K562 (cell line): ENCODE results near the gene JUP. TPM values are rescaled to one million over a fixed set of nuclear protein-coding genes. Genes with fewer than 3 reads are reported as not detected.

Experiments
- ATAC-seq: fragments of 200-7000 bp; cut with Tn5 transposase; 3 replicates; pipeline ENCODE4 v1.9.1; 2020; ENCODE audit warnings: moderate library complexity
- BruUV-seq: library from RNA; stranded (reverse); fragments of 400-500 nt; replicated peaks from 2 replicates; lab custom pipeline; 2021; lab: Mats Ljungman, UMichigan
- CTCF ChIA-PET: fragments of 300-600 bp; formaldehyde crosslinking; extraction: SDS; loops from one replicate; lab custom pipeline; 2021; ENCODE audit warnings: low intra/inter-chr PET ratio; lab: Yijun Ruan, JAX
- POLR2A ChIA-PET: fragments of 300-600, 350-650 bp; sonication (Branson Sonifier 250); formaldehyde crosslinking; extraction: SDS; loops from one replicate; lab custom pipeline; 2021; ENCODE audit warnings: antibody characterized with exemption, inconsistent platforms; lab: Yijun Ruan, JAX
- DNase-seq, 4 experiments: peaks; one replicate each; pipeline versions ENCODE4 v3.0.0 to v3.0.0-alpha.2; 2011 to 2018; ENCODE audit warnings: low spot score in 3 of 4, mixed read lengths in 3 of 4; ENCODE audit errors: extremely low read depth in 1 of 4
- FAIRE-seq: peaks from 2 replicates; lab custom pipeline; 2011; peaks lifted over from hg19 to GRCh38; lab: Jason Lieb, UNC
- H2AFZ ChIP-seq: 2 replicates; pipeline ENCODE4 v1.6.0; 2011; ENCODE audit warnings: low read depth, low read length, control low read depth, inconsistent platforms
- H3K27ac ChIP-seq: fragments of 200-600 bp; 3 replicates; pipeline ENCODE4 v1.8.0; 2011; ENCODE audit warnings: low read depth, mild to moderate bottlenecking, control low read depth, inconsistent platforms, low read length, moderate library complexity, mixed read lengths; ENCODE audit errors: extremely low read depth
- H3K27me3 ChIP-seq, 2 experiments: fragments of 300-600 bp in 1 of 2; 2 replicates in 1 of 2; 3 replicates in 1 of 2; pipeline versions ENCODE4 v1.6.0 to v1.8.0; 2011; ENCODE audit warnings: inconsistent platforms in 2 of 2, low read length in 2 of 2, mild to moderate bottlenecking in 1 of 2, mixed read lengths in 1 of 2, moderate library complexity in 1 of 2; ENCODE audit not compliant: control insufficient read depth in 2 of 2, insufficient read depth in 2 of 2
- H3K36me3 ChIP-seq: fragments of 300-600 bp; 3 replicates; pipeline ENCODE4 v1.8.0; 2011; ENCODE audit warnings: mild to moderate bottlenecking, low read length, inconsistent platforms; ENCODE audit not compliant: control insufficient read depth, insufficient read depth
- H3K4me1 ChIP-seq, 2 experiments: fragments of 200-600 bp in 1 of 2; replicated peaks in 1 of 2; 2 replicates in 1 of 2; 3 replicates in 1 of 2; pipeline versions ENCODE4 v1.5.1 to v1.8.0; 2011; ENCODE audit warnings: inconsistent platforms in 2 of 2, low read length in 2 of 2, mild to moderate bottlenecking in 1 of 2, mixed read lengths in 1 of 2, moderate library complexity in 1 of 2; ENCODE audit not compliant: control insufficient read depth in 2 of 2, insufficient read depth in 2 of 2
- H3K4me2 ChIP-seq: 2 replicates; pipeline ENCODE4 v1.6.1; 2011; ENCODE audit warnings: low read length, control low read depth, inconsistent platforms, mixed read lengths; ENCODE audit not compliant: insufficient read depth
- H3K4me3 ChIP-seq: fragments of 200-600 bp; sonication (generic), shearing (Covaris generic); 2 replicates; pipeline ENCODE4 v1.5.1; 2016; ENCODE audit warnings: control low read depth, inconsistent platforms
- H3K79me2 ChIP-seq: fragments of 200-600 bp; 3 replicates; pipeline ENCODE4 v1.8.0; 2011; ENCODE audit warnings: low read length, inconsistent platforms; ENCODE audit not compliant: control insufficient read depth, insufficient read depth
- H3K9ac ChIP-seq, 2 experiments: 2 replicates each; pipeline versions ENCODE4 v1.6.0 to v1.6.1; 2011; ENCODE audit warnings: low read depth in 2 of 2, low read length in 2 of 2, control low read depth in 1 of 2, inconsistent platforms in 1 of 2, mild to moderate bottlenecking in 1 of 2, mixed read lengths in 1 of 2; ENCODE audit not compliant: insufficient read depth in 1 of 2
- H3K9me1 ChIP-seq: one replicate; pipeline ENCODE4 v1.6.0; 2011; ENCODE audit warnings: inconsistent platforms, mild to moderate bottlenecking, low read length, moderate library complexity; ENCODE audit not compliant: control insufficient read depth, insufficient read depth
- H3K9me3 ChIP-seq: replicated peaks from 2 replicates; pipeline ENCODE4 v1.5.1; 2011; ENCODE audit warnings: low read depth, low read length, inconsistent platforms; ENCODE audit not compliant: control insufficient read depth, insufficient read depth
- H4K20me1 ChIP-seq: replicated peaks from 2 replicates; pipeline ENCODE4 v1.6.1; 2011; ENCODE audit warnings: low read length, inconsistent platforms, mixed read lengths; ENCODE audit not compliant: control insufficient read depth, insufficient read depth
- BRD9 ChIP-seq: fragments of 450-650 bp; IDR thresholded peaks from 2 replicates; pipeline ENCODE4 v1.6.1; 2018; ENCODE audit warnings: low read depth; ENCODE audit not compliant: partially characterized antibody
- CHD1 ChIP-seq: fragments of 200-600 bp; sonication (generic); IDR thresholded peaks from one replicate; pipeline ENCODE4 v1.6.1; 2012; ENCODE audit warnings: mild to moderate bottlenecking, moderate library complexity, low read length, inconsistent platforms
- CREM ChIP-seq: IDR thresholded peaks from 2 replicates; pipeline ENCODE4 v1.6.1; 2014; ENCODE audit warnings: antibody characterized with exemption, low read depth
- EGR1 ChIP-seq: fragments of 450-650 bp; conservative IDR thresholded peaks from 2 replicates; pipeline ENCODE4 v1.6.1; 2017; ENCODE audit warnings: mild to moderate bottlenecking
- HMGN3 ChIP-seq: IDR thresholded peaks from 2 replicates; pipeline ENCODE4 v1.6.1; 2011; ENCODE audit warnings: borderline replicate concordance, low read depth, mild to moderate bottlenecking, mixed read lengths, low read length; ENCODE audit not compliant: insufficient read length; ENCODE audit errors: extremely low read depth
- MAX ChIP-seq: sonication (generic); formaldehyde crosslinking; IDR thresholded peaks from 2 replicates; pipeline ENCODE4 v1.9.0; 2022; ENCODE audit warnings: mild to moderate bottlenecking, missing genetic modification reagents
- MYNN ChIP-seq, 2 experiments: sonication (generic); formaldehyde crosslinking in 1 of 2; IDR thresholded peaks; 2 replicates each; pipeline versions ENCODE4 v1.5.0 to v1.6.1; 2016 to 2020; ENCODE audit warnings: antibody characterized with exemption in 1 of 2, missing genetic modification reagents in 1 of 2
- NCOR1 ChIP-seq: fragments of 450-650 bp; IDR thresholded peaks from 2 replicates; pipeline ENCODE4 v1.6.1; 2016; ENCODE audit warnings: mild to moderate bottlenecking, moderate library complexity
- NELFE ChIP-seq: IDR thresholded peaks from 2 replicates; pipeline ENCODE4 v1.6.1; 2011; ENCODE audit warnings: mild to moderate bottlenecking; ENCODE audit not compliant: insufficient read depth, insufficient read length
- PKNOX1 ChIP-seq: fragments of 450-650 bp; IDR thresholded peaks from 2 replicates; pipeline ENCODE4 v1.6.1; 2016
- RBM34 ChIP-seq: fragments of 200-400 bp; formaldehyde crosslinking; IDR thresholded peaks from 2 replicates; pipeline ENCODE4 v1.6.1; 2018; ENCODE audit warnings: low read length, borderline replicate concordance; ENCODE audit not compliant: insufficient read depth
- SAP30 ChIP-seq: fragments of 200-600 bp; sonication (generic); IDR thresholded peaks from 2 replicates; pipeline ENCODE4 v1.6.1; 2012; ENCODE audit warnings: borderline replicate concordance, low read depth, mild to moderate bottlenecking, moderate library complexity, low read length, control low read depth, inconsistent platforms; ENCODE audit not compliant: insufficient read depth, poor library complexity, severe bottlenecking
- SOX6 ChIP-seq: fragments of 450-650 bp; IDR thresholded peaks from 2 replicates; pipeline ENCODE4 v1.6.1; 2014; ENCODE audit warnings: mild to moderate bottlenecking
- SP1 ChIP-seq: sonication (generic); formaldehyde crosslinking; IDR thresholded peaks from 2 replicates; pipeline ENCODE4 v1.8.1; 2022; ENCODE audit warnings: mild to moderate bottlenecking, missing genetic modification reagents
- TFAP4 ChIP-seq: sonication (generic); formaldehyde crosslinking; IDR thresholded peaks from 2 replicates; pipeline ENCODE4 v1.8.0; 2022; ENCODE audit warnings: missing genetic modification reagents, mild to moderate bottlenecking, moderate library complexity, borderline replicate concordance
- ZBTB26 ChIP-seq: fragments of 450-650 bp; formaldehyde crosslinking; IDR thresholded peaks from 2 replicates; pipeline ENCODE4 v1.4.0; 2022; ENCODE audit warnings: missing genetic modification characterization
- ZBTB7A ChIP-seq: IDR thresholded peaks from 2 replicates; pipeline ENCODE4 v1.6.1; 2011; ENCODE audit warnings: low read depth, mild to moderate bottlenecking, low read length, moderate library complexity, borderline replicate concordance; ENCODE audit not compliant: control insufficient read depth
- ZEB2 ChIP-seq: fragments of 450-650 bp; IDR thresholded peaks from 2 replicates; pipeline ENCODE4 v1.6.1; 2016
- ZNF24 ChIP-seq: fragments of 450-650 bp; IDR thresholded peaks from 2 replicates; pipeline ENCODE4 v1.6.1; 2016
- WGBS: fragments of 100-300 bp; shearing (Covaris generic); methylation state at CpG from one replicate; pipeline ENCODE4 v1.1.6; 2016; ENCODE audit warnings: low coverage, mixed read lengths; ENCODE audit not compliant: insufficient coverage; ENCODE audit errors: missing lambda C conversion rate; 5-methylcytosine and 5-hydroxymethylcytosine counted together
- in situ Hi-C: fragments of 300-500 bp; cut with MboI; formaldehyde crosslinking; loops from 4 replicates; pipeline ENCODE4 v1.15.0; 2018; ENCODE audit warnings: inconsistent platforms, mixed read lengths
- intact Hi-C: fragments of 100-400 bp; cut with micrococcal nuclease; formaldehyde crosslinking; loops from 2 replicates; pipeline ENCODE4 v1.14.2; 2022
- polyA plus RNA-seq, 8 experiments: library from polyadenylated mRNA; depleted of rRNA in 4 of 8; stranded (reverse) in 5 of 8; unstranded in 3 of 8; fragments of >200 nt; fragmentation: Nextera tagmentation in 2 of 8; fragmentation: Illumina TruSeq in 1 of 8; extraction: Ambion mirVana in 2 of 8; extraction: Trizol in 1 of 8; gene quantifications; 2 replicates each; pipeline versions ENCODE4 v1.2.1 to v1.2.3, GENCODE V29; 2011 to 2014; ENCODE audit warnings: inconsistent platforms in 1 of 8, missing spikeins in 1 of 8
- total RNA-seq, 7 experiments: library from RNA; depleted of rRNA in 6 of 7; stranded (reverse); fragments of >200 nt in 6 of 7; fragmentation: Illumina TruSeq in 2 of 7; extraction: Trizol in 2 of 7; gene quantifications; 2 replicates each; pipeline versions ENCODE4 v1.2.1 to v1.2.3, GENCODE V29; 2011 to 2021; ENCODE audit warnings: low replicate concordance in 1 of 7

Gene JUP
- total and polyA plus RNA-seq, 9 of the 15 experiments (the other 6 are each of a cell fraction or from before 2014, with no cell fraction given), result 6.4 to 177 (median 31.2) TPM

- Histone ChIP-seq H3K79me2 (peaks cover 52% of the 10 kb centered on the region), H4K20me1 (peaks cover 9% of the 10 kb centered on the region), H3K4me1 (peaks cover 34 to 43% of the 10 kb centered on the region in 2 experiments), H3K9me3 (no peaks in the 10 kb centered on the region), H3K9ac (peak overlapping the region; percentile 80 to 96), H2AFZ (peak overlapping the region; percentile 78), H3K9me1 (peaks cover 7% of the 10 kb centered on the region), H3K4me3 (peak overlapping the region; percentile 59), H3K27me3 (no peaks in the 10 kb centered on the region), H3K27ac (peak overlapping the region; percentile 89), H3K36me3 (peaks cover 17% of the 10 kb centered on the region; the same call in 1 of the 3 replicates), H3K4me2 (peak overlapping the region; percentile 97)
- in situ Hi-C loops (no loop called here), intact Hi-C loops (loop anchor here (2.0 kb wide), 2 partner anchors 15 to 79 kb away; partner anchors contain the start of gene KLHL11)
- peak; percentile 21 for ATAC-seq
- DNase-seq, result peak; percentile 63 to 81 (median 66)
- no TSS peak for BruUV-seq
- FAIRE-seq, result no peak
- CTCF ChIA-PET, result interaction anchor here (0.7 kb wide), 1 partner anchor 16 kb away, joined by 4 read pairs; no protein-coding TSS in a partner anchor
- 0% methylated on average over 14 of the region's 22 CpGs for WGBS
- POLR2A ChIA-PET, result interaction anchor here (0.6 to 3.7 kb wide), 23 partner anchors 8 to 566 kb away, joined by 3 to 30 read pairs (median 4); partner anchors contain the start of genes ACLY, KLHL11 and P3H4
- TF ChIP-seq ZEB2 (peak; percentile 82; the same call in 1 of the 2 replicates), ZBTB26 (0 out of 2 replicates have a peak, but pooled peaks have one; percentile 45), RBM34 (no peak), MAX (CRISPR knock-in tag) (peak; percentile 4; the same call in 1 of the 2 replicates), CREM (peak; percentile 62), SAP30 (peak; percentile 24), EGR1 (0 out of 2 replicates have a peak, but pooled peaks have one; percentile 25), ZBTB7A (no peak), ZNF24 (no peak), MYNN (IDR thresholded peaks at IDR 0.05) (peak; percentile 54; the same call in 1 of the 2 replicates), MYNN (CRISPR knock-in tag; IDR thresholded peaks at IDR 0.05) (no peak), SOX6 (0 out of 2 replicates have a peak, but pooled peaks have one; percentile 21), NELFE (no peak), HMGN3 (peak; percentile 42), PKNOX1 (0 out of 2 replicates have a peak, but pooled peaks have one; percentile 9), NCOR1 (0 out of 2 replicates have a peak, but pooled peaks have one; percentile 4), SP1 (no peak), CHD1 (peak; percentile 38), BRD9 (peak; percentile 15), TFAP4 (CRISPR knock-in tag) (peak; percentile 62; the same call in 1 of the 2 replicates)
Observed at GRCh38 chr17:41785859-41786226, 668 bp downstream of the JUP start.
